HG02840 (cell line): ENCODE results near the gene ARHGEF3.

Experiments used
- ATAC-seq: cut with Tn5 transposase; IDR thresholded peaks from one replicate; pipeline ENCODE4 v1.9.1; 2021; ENCODE audit warnings: mild to moderate bottlenecking, moderate library complexity, moderate number of reproducible peaks; ENCODE audit not compliant: unreplicated experiment, low FRiP score

The ARHGEF3 gene, protein sequence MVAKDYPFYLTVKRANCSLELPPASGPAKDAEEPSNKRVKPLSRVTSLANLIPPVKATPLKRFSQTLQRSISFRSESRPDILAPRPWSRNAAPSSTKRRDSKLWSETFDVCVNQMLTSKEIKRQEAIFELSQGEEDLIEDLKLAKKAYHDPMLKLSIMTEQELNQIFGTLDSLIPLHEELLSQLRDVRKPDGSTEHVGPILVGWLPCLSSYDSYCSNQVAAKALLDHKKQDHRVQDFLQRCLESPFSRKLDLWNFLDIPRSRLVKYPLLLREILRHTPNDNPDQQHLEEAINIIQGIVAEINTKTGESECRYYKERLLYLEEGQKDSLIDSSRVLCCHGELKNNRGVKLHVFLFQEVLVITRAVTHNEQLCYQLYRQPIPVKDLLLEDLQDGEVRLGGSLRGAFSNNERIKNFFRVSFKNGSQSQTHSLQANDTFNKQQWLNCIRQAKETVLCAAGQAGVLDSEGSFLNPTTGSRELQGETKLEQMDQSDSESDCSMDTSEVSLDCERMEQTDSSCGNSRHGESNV

GRCh38 chr3:56801662-56802377 lies at the start of gene ARHGEF3:
Gene ARHGEF3 (minus strand): TSS chr3:56801949. CDS start chr3:56801798, 151 bp downstream.
- ATAC-seq: peak; percentile 77

DNA sequence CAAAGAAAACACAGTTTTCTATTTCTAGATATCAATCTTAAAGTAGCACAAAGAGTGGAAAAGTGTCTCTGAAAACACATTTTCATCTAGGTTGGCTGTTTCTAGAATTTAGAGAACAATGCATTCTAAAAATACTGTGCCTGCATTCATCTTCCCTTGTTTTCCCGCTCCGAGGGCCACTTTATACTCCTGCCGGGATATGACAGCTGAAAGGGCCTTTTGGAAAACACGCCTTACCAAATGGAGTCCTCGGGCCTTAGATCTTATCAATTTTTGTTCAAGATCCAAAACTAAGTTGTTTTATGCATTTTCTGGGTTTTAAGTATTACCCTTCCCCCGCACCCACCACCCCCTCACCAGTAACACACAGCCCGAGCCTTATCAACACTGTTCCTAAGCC lies 47.9 kb upstream of the ARHGEF3 start:
- no peak for ATAC-seq

GRCh38 chr3:56845505-56845904 lies 43.8 kb upstream of the ARHGEF3 start:
- no peak for ATAC-seq

DNA sequence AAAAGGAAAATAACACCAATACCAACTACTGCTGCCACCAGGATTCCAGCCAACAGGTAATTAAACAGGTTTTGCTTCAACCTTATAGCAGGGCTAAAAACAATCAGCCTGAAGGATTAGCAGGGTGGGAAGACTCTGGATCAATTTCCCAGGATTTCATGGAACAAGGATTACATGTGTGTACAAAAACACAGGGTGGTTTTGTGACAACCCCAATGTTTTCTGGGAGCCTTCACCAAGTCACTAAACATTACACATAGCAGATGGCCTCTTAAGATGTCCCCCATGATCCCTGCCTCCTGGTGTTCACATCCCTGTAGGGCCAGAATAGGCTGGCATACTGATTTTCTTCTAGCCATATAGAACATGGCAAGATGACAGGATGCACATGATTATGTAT lies 42.8 kb upstream of the ARHGEF3 start:
- ATAC-seq: no peak

- no peak for ATAC-seq
Measured at GRCh38 chr3:56839784-56840715, 38.3 kb upstream of the ARHGEF3 start.

DNA sequence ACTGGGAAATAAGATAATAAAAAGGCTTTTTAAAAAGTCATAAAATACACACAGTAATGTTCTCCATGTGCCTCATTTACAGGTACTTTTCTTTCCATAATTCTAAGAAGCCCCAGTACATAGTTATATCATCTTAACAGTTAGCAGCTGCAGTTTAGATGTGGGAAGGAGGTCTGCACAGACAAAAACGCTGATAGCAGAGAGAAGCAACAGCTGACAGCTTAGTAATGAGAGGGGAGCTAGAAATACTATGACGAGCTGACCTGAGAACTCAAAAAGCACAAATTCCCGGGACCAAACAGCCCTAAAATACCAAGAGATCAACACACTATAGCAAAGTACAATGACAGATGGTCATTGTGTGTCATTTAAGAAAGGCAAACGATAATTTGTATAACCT lies 36.7 kb upstream of the ARHGEF3 start:
- ATAC-seq: no peak

GRCh38 chr3:56837196-56837955 lies 35.6 kb upstream of the ARHGEF3 start:
- no peak for ATAC-seq

- no peak for ATAC-seq
Measured at GRCh38 chr3:56836276-56837163, 34.8 kb upstream of the ARHGEF3 start.

DNA sequence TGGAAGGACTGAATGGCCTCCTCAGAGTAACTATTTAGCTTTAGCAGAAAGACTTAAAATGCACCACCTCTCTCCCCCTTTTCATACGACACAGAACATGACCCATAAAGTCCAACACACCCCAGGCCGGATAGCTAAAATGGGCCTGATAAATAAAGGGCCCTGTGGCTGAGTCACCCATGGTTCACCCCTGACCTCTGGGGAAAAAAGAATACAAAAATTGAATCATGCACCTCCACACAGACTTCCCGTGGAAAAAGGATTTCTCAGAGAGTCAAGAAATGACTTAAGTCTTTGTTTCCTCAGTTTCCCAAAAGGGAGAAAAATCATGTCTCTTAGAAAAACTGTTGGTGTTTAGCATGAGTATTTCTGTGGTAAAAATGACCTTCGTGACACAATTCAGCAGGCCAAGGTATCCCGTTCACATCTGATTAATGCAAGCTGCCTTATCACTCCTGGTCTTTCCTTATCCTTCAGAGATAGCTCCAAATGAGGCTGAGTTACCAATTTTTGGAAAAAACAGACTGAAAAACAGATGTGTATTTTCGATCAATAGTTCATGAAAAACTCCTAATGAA lies 34.0 kb upstream of the ARHGEF3 start:
- ATAC-seq: no peak

GRCh38 chr3:56833536-56833935 lies 31.8 kb upstream of the ARHGEF3 start:
- ATAC-seq: no peak

- ATAC-seq: no peak
Measured at GRCh38 chr3:56833022-56833421, 31.3 kb upstream of the ARHGEF3 start.

DNA sequence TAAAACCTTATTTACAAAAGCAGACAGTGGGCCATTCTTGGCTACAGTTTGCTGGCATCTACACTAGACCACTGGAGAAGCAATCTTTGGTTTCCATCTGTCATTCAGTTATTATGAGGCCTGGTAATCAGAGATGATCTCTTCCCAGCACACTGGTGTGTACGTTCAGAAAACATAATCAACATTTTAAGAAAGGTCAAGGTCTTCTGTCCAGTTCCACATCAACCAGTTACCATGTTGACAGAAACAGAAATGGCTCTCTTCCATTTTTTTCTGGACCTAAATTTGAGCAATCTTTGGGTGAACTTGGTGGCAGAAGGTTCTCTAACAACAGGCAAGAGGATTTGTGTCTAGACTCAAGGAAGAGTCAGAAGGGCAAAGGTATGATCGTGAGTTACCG lies 29.8 kb upstream of the ARHGEF3 start:
- no peak for ATAC-seq

- ATAC-seq: no peak
Measured at GRCh38 chr3:56830884-56831283, 29.1 kb upstream of the ARHGEF3 start.

DNA sequence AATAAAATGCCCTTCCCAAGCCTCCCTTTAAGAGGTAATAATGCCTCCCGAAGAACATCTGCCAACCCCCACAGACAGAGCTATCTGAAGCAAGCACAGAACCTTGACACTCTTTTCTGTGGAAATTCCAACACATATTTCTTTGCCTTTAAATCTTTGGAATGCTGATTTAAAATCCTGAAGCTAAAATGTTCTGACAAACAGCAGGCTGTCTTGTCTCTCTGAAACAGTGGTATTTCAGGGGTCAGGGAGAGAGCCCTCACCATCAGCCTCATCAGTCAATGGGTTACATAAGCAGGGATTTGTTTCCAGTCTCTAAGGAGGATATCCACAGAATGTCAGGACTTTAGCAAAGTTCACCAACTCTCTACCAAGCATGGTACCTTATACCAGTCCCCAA lies 27.8 kb upstream of the ARHGEF3 start:
- ATAC-seq: no peak

DNA sequence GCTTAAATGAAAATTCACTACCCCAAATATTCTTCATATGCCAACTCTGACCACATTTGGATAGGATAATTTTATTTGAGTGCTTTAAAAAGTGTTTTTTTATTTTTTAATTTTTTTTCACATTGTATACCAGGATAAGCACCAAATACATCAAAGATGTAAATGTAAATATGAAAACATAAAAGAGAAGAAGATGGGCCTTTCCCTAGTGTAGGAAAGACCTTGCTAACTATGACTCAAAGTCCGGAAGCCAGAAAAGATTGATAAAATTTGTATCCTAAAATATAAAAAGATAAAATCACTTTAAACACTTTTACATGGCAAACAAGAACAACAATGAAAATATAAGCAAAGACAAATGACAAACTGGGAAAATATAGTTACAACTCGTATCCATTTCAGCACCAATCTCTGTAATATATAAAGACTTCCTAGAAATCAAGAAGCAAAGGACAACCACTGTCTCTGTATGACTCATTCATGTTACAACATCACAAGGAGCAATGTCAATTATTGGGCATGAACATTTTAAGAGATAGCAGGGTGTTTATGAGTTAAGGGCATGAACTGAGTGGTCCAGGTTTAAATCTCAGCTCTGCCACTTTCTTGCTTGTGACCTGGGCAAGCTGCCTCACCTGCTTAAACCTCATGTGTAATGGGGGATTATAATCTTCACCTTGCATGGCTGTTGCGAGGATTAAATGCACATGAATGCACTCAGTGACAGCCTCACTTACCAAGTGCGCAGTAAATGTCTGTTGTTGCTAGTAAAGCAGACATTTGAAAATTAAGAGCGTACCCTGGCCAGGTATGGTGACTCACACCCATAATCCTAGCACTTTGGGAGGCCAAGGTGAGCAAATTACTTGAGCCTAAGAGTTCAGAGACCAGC lies 25.3 kb upstream of the ARHGEF3 start:
- ATAC-seq: no peak

DNA sequence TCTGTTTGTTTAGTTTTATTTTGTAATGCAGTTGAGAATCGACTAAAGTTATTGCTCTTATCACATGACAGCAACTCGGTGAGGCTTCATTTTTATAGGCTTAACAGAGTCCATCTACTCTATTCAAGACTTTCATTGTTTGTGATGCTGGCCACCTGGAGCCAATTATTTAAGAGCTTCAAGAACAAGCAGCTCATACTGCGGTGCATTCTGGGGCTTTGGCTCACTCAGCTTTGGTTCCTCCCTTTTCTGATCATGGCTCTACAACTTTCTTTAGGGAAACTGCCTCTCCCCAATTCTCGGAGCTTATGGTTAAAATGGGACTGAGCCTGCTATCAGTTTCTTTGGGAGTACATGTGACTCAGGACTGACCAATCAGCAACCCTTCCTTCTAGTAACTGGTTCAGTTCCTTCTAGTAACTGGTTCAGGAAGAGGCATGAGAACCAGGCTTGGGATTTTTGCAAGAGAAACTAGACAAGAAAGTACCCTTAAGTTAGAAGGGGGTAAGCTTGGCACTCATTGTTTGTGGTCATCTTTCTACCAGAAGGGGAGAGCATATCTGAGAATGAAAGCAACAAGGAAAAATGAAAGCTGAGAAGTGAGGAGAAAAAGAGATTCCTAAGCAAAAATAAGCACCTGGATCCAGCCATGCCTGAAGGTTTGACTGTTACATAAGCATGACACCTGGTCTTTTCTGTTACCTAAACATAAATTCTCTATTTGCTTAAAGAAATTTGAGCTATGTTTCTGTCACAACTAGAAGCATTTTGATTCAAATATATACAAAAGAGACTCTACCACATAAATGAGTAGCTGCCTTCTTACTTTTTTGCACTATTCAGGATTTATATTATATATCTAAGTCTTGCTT lies 24.1 kb upstream of the ARHGEF3 start:
- no peak for ATAC-seq
